ENCODE results near the gene MAU2. TPM values are rescaled to one million over a fixed set of nuclear protein-coding genes. Genes with fewer than 3 reads are reported as not detected.

Gene MAU2
- total and polyA plus RNA-seq, 2 of the 8 experiments (the other 6 are each of a cell fraction or from before 2014, with no cell fraction given): 32.0 to 40.8 TPM

- no peaks in the 10 kb centered on the region for H3K9me3 ChIP-seq (ENCODE audit: insufficient read depth in 2 of 2, low read depth in 1 of 2, low read length in 1 of 2)
- TF ChIP-seq GTF2F1 (IDR thresholded peaks at IDR 0.05; ENCODE audit: borderline replicate concordance, low read depth, low read length) (no peak), BACH1 (IDR thresholded peaks at IDR 0.05; ENCODE audit: low read length) (no peak), POLR2AphosphoS5 (IDR thresholded peaks at IDR 0.05; ENCODE audit: low read depth, low read length) (no peak), POLR2A (IDR thresholded peaks at IDR 0.05; ENCODE audit: control extremely low read depth in 1 of 2, low read depth in 2 of 2, low read length in 2 of 2) (no peak)
- no peak overlapping the region for H3K23ac ChIP-seq (ENCODE audit: insufficient read length)
- no peak overlapping the region for H3K9ac ChIP-seq (replicated peaks in 1 of 4; ENCODE audit: extremely low read depth in 1 of 4, low read depth in 3 of 4, low read length in 3 of 4)
- no peaks in the 10 kb centered on the region for H3K79me1 ChIP-seq (ENCODE audit: low read depth, low read length)
- H3K4ac ChIP-seq (replicated peaks; ENCODE audit: insufficient read length, low read depth, low read length): no peak overlapping the region
- no peaks in the 10 kb centered on the region for H3K27me3 ChIP-seq (replicated peaks in 1 of 4; ENCODE audit: control insufficient read depth in 3 of 4, extremely low read depth in 1 of 4, insufficient read depth in 3 of 4, low read length in 3 of 4)
- H4K20me1 ChIP-seq (replicated peaks in 1 of 2; ENCODE audit: control insufficient read depth in 1 of 2, insufficient read depth in 2 of 2, low read length in 2 of 2): peaks cover 2 to 21% of the 10 kb centered on the region in 2 experiments
- no peak overlapping the region for H2BK20ac ChIP-seq (ENCODE audit: low read length)
- no peak overlapping the region for H3K18ac ChIP-seq (ENCODE audit: extremely low read depth, low read length)
- no peak for DNase-seq (ENCODE audit: low read depth in 1 of 2, low spot score in 2 of 2)
- ChIA-PET POLR2A (ENCODE audit: partially characterized antibody) (interaction anchor here (1.0 to 1.1 kb wide), 2 partner anchors 10 to 13 kb away, joined by 3 read pairs; no protein-coding TSS in a partner anchor), CTCF (ENCODE audit: partially characterized antibody) (interaction anchor here (0.9 to 2.8 kb wide), 5 partner anchors 12 to 187 kb away, joined by 3 to 12 read pairs (median 4); no protein-coding TSS in a partner anchor)
- H4K8ac ChIP-seq (ENCODE audit: extremely low read depth, insufficient read depth, low read length): no peak overlapping the region; the same call in 1 of the 2 replicates
- no peaks in the 10 kb centered on the region for H3K79me2 ChIP-seq (ENCODE audit: control insufficient read depth in 1 of 2, insufficient read depth in 2 of 2, low read length in 2 of 2)
- H2BK15ac ChIP-seq (ENCODE audit: low read length): no peak overlapping the region
- no peak overlapping the region for H2BK120ac ChIP-seq (replicated peaks; ENCODE audit: low read depth, low read length)
- no peak overlapping the region for H4K91ac ChIP-seq (replicated peaks; ENCODE audit: insufficient read length, low read length)
- no peak overlapping the region for H2BK5ac ChIP-seq (ENCODE audit: low read depth, low read length)
- no peak overlapping the region for H4K5ac ChIP-seq (ENCODE audit: insufficient read length, low read depth, low read length)
- H2AK5ac ChIP-seq (ENCODE audit: low read depth, low read length): no peak overlapping the region
- no peak overlapping the region for H3K14ac ChIP-seq (ENCODE audit: insufficient read length)
- H3K4me1 ChIP-seq (replicated peaks in 1 of 4; ENCODE audit: control insufficient read depth in 3 of 4, insufficient read depth in 4 of 4, low read length in 3 of 4): no peaks in the 10 kb centered on the region
- no peak for FAIRE-seq
- H3K56ac ChIP-seq (replicated peaks; ENCODE audit: insufficient read length, low read depth, low read length): no peak overlapping the region
- no peak overlapping the region for H3K4me2 ChIP-seq (ENCODE audit: insufficient read depth in 1 of 2, low read depth in 2 of 2, low read length in 2 of 2)
- no peak overlapping the region for H3K4me3 ChIP-seq (ENCODE audit: extremely low read depth in 1 of 4, insufficient read depth in 2 of 4, low read depth in 3 of 4, low read length in 4 of 4)
- 94% methylated on average over 14 of the region's 14 CpGs; no CpG with 5 or more reads in 1 of the 2 experiments for WGBS, 2 experiments (ENCODE audit: extremely low coverage in 1 of 2, insufficient coverage in 1 of 2, insufficient read length in 1 of 2, insufficient replicate concordance in 2 of 2, low coverage in 1 of 2, low lambda C conversion rate in 2 of 2, missing lambda C conversion rate in 1 of 2)
- no peak overlapping the region for H2BK12ac ChIP-seq (ENCODE audit: low read depth, low read length)
- H3K27ac ChIP-seq (ENCODE audit: low read depth, low read length): no peak overlapping the region
- no peaks in the 10 kb centered on the region for H3K23me2 ChIP-seq (ENCODE audit: low read depth, low read length)
- H2AFZ ChIP-seq (ENCODE audit: low read length): no peak overlapping the region
- peaks cover 18 to 50% (median 38%) of the 10 kb centered on the region in 4 experiments for H3K36me3 ChIP-seq (ENCODE audit: control insufficient read depth in 2 of 4, insufficient read depth in 4 of 4, low read length in 3 of 4)
Measured at GRCh38 chr19:19303411-19303810, 17.2 kb upstream of the MAU2 start.
